ENCODE measurements around the gene PHLPP1.
A peak's percentile ranks its signal among the peaks of the same experiment; 100 is the strongest.

PHLPP1 gene

GRCh38 chr18:62867534-62867933, 152.2 kb downstream of the PHLPP1 start:
- no peak for TF ChIP-seq CTCF (IDR thresholded peaks at IDR 0.05; ENCODE audit: low read depth, low read length, missing control alignments)
- peak; percentile 55 for DNase-seq (ENCODE audit: low read depth)
- in situ Hi-C loops (cut with HindIII; ENCODE audit: low sequenced_read_pairs): no loop called here
- H3K4me3 ChIP-seq (ENCODE audit: low read depth, low read length): no peak overlapping the region

DNA sequence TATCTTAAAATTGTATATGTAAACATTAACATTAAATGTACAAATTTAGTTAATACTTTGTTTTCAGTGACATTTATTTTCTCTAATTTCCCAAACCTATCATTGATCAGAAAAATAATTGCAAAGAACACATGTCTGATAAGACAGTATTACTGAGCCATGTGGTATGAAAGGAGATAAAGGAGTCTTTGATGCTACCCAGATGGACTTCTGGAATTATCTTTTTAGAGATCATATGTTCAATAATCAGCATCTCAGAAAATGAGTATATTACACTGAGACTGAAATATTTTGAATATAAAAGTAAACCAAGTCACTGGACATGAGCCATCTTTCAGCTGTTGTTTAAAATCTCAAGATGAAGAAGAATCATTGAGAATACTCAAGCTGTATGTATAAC, 153.3 kb downstream of the PHLPP1 start:
- no peak for TF ChIP-seq CTCF (IDR thresholded peaks at IDR 0.05; ENCODE audit: low read depth, low read length, missing control alignments)
- H3K4me3 ChIP-seq (ENCODE audit: low read depth, low read length): no peak overlapping the region
- DNase-seq (ENCODE audit: low read depth): no peak
- in situ Hi-C loops (cut with HindIII; ENCODE audit: low sequenced_read_pairs): no loop called here

DNA sequence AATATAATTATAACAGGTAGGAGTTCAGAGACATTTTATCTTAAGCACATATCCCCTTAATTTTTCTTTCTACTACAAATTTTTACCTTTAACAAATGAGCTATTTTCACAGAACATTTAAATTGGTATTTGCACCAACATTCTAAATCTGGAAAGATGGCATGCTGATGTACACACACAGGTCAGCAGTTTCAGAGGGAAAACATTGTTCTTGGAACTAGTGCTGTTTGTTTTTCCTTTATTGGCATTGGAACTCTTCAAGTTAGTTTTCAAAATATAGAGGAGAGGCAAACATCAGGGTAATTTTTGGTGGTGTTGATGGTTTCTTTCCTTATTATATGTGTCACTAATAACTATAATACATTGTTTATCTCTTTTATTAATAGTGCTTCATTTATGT, 155.3 kb downstream of the PHLPP1 start:
- in situ Hi-C loops (cut with HindIII; ENCODE audit: low sequenced_read_pairs): no loop called here
- no peak overlapping the region for H3K4me3 ChIP-seq (ENCODE audit: low read depth, low read length)
- no peak for TF ChIP-seq CTCF (IDR thresholded peaks at IDR 0.05; ENCODE audit: low read depth, low read length, missing control alignments)
- no peak for DNase-seq (ENCODE audit: low read depth)

DNA sequence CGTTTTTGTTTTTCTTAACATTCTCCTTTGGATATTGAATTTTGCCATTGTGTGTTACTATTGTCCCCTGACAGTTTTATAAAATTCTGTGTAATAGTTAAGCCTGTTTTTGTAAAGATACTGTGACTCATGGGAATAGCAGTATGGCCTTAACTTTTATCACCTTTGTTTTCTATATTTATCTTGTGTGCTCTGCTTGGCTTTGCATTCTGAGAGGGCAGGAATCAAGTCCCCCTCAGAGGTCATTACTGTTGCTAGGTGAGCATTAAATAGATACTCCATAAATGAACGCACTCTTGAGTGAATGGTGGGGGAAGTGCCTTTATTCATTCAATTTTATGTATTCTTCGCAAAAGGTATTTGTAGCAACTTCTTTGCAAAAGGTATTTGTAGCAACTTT, 160.0 kb downstream of the PHLPP1 start:
- in situ Hi-C loops (cut with HindIII; ENCODE audit: low sequenced_read_pairs): no loop called here
- no peak for TF ChIP-seq CTCF (IDR thresholded peaks at IDR 0.05; ENCODE audit: low read depth, low read length, missing control alignments)
- no peak overlapping the region for H3K4me3 ChIP-seq (ENCODE audit: low read depth, low read length)
- no peak for DNase-seq (ENCODE audit: low read depth)

- DNase-seq (ENCODE audit: low read depth): no peak
- in situ Hi-C loops (cut with HindIII; ENCODE audit: low sequenced_read_pairs): no loop called here
- no peak for TF ChIP-seq CTCF (IDR thresholded peaks at IDR 0.05; ENCODE audit: low read depth, low read length, missing control alignments)
- H3K4me3 ChIP-seq (ENCODE audit: low read depth, low read length): no peak overlapping the region
Observed at GRCh38 chr18:62876111-62876510, 160.8 kb downstream of the PHLPP1 start.

GRCh38 chr18:62876828-62877227, 161.5 kb downstream of the PHLPP1 start:
- no peak for DNase-seq (ENCODE audit: low read depth)
- TF ChIP-seq CTCF (IDR thresholded peaks at IDR 0.05; ENCODE audit: low read depth, low read length, missing control alignments): no peak
- in situ Hi-C loops (cut with HindIII; ENCODE audit: low sequenced_read_pairs): no loop called here
- H3K4me3 ChIP-seq (ENCODE audit: low read depth, low read length): no peak overlapping the region

Data from astrocyte of the cerebellum (primary cell).